ENCODE measurements around the gene USP30.
"Not testable (repeated sequence)": the region's sequence is repeated elsewhere in the genome, so short reads cannot be mapped to it uniquely, and the experiment has no call there.

Gene USP30

DNA sequence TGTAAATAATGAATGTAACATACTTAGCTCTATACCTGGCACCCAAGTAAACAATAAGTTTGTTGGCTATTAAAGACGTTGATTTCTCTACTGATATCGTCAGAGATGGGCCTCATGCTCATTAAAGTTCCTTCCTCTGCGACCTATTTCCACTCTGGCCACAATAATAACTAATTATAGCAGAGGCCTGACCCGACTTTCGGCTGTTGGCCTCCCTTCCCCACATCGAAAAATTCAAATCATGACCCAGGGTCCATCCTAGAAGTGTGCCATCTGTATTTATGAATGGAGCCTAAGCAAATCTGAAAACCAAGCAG lies 321 bp upstream of the USP30 start:
- no peak for DNase-seq (ENCODE audit: low read depth in 2 of 2)

DNA sequence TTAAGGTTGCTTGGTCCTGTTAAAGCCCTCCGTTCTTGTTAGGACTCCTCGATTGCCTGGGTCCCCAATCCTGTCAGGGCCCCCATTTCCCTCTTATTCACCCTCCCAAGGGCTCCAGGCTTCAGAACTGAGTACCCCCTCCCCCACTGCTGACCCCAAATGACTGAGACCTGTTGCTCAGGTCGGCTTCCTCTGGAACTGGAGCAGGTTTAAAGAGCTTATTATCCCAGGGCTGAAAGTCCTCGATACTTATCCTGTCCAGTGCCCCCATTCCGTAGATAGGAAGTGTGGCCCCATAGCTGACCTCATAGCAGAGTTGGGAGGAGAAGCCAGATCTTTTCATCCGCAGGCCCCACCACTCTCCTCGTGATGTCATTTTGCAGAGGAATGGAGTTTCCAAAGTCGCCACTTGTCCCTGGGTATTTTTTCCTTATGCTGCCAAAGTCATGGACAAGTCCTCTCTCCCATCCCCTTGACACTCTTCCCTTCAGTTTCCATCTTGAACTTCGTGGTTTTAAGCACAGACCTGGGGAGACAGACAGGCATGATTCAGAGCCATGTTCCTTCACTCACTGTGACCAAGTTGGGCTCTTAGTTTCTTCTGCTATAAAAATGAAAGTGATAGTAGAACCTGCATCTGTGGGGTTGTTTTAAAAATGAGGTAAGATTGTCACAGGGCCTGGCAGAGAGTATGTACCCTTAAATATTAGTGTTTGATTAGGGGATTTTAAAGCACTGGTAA lies 1.2 kb downstream of the USP30 start:
- peak in 1 of 2 donors; percentile 2 for DNase-seq (ENCODE audit: low read depth in 2 of 2)

DNA sequence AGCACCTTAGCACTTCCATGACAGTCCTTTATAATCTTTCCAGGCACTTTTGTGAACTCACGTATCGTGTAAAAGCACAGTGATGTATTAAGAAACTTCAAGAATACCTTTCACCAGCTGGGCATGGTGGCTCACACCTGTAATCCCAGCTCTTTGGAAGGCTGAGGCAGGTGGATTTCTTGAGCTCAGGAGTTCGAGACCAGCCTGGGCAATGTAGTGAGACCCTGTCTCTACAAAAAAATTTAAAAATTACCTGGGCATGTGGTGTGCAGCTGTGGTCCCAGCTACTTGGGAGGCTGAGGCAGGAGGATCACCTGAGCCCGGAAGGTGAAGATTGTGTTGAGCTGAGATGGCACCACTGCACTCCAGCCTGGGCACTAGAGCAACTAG lies 1.7 kb downstream of the USP30 start:
- DNase-seq (ENCODE audit: low read depth in 2 of 2) = not testable (repeated sequence)

DNA sequence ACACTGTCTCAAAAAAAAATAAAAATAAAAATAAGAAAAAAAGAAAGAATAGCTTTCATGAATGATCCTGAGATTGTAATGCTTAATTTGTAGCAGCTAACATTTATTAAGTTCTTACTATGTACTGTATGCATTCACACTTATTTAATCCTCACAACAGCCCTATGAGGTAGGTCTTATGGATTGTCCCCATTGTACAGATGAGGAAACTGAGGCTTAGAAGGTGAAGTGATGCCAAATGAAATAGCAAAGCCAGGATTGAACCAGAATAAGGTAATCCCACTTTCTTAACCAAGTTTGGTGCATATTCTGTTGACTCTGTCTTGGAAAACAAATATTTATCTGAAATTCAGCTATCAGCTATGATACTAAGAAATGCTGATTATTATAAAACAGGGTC lies 2.1 kb downstream of the USP30 start:
- DNase-seq (ENCODE audit: low read depth in 2 of 2) = no peak

DNA sequence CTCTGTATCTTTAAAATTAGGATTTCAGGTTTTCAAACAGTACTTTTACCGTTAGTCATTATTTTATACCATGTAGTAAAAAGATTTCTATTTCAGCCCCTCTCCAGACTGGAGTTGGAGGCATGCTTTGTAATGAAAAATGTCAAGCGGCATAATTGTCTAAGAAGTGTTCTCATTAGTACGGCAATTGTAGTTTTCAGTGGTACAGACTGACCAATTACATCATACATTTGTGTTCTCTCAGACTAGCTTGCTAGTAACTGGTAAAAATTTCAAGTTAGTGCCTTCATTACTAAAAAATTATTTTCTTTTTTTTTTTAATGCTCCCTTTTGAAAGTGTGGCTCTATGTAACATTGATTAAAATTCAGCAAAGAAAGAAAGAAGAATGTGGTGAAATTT lies 4.5 kb downstream of the USP30 start:
- DNase-seq (ENCODE audit: low read depth in 2 of 2) = no peak

DNA sequence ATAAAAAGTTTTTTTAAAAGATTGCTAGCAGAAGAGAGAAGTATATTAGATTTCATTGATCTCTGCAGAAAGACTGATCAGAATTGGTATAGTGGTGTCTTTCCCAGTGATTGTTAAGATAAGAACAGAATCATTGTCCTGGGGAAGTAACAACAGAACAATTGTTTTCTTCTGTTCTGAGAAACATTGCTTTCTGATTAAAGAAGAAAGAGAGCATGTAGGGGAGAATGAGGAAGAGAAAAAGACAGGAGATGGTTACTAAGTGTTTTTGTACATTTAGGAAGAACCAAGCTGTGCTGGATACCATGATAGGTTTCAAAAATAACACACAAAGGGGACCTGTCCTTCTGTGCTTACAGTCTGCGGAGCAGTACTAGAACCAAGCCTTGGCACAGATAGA lies 5.0 kb downstream of the USP30 start:
- DNase-seq (ENCODE audit: low read depth in 2 of 2) = no peak

DNA sequence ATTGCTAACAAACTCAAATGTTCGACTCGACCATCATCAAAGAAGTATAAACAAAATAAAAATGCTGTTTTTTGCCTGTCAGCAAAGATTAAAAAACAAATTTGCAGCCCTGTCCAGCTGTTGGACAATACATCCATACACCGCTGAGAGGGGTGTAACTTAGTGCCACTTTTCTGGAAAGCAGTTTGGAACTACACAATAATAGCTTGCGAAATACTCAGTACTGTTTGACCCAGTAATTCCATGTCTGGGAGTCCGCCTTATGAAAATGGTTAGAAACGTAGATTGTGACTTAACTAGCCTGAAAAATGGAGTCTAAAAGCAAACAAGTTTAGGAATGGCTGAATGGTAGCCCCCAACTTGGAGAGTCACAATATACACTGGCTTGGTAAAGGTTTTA lies 6.4 kb downstream of the USP30 start:
- DNase-seq (ENCODE audit: low read depth in 2 of 2) = no peak

DNA sequence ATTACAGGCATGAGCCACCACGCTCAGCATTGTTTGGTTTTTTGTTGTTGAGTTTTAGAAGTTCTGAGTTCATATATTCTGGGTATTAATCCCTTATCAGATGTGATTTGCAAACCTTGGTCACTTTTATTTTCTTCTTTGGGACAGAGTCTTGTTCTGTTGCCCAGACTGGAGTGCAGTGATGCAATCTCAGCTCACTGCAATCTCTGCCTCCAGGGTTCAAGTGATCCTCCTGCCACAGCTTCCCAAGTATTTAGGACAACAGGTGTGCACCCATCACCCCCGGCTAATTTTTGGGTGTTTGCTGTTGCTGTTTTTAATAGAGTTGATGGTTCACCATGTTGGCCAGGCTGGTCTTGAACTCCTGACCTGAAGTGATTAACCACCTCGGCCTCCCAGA lies 11.8 kb downstream of the USP30 start:
- no peak for DNase-seq (ENCODE audit: low read depth in 2 of 2)

DNA sequence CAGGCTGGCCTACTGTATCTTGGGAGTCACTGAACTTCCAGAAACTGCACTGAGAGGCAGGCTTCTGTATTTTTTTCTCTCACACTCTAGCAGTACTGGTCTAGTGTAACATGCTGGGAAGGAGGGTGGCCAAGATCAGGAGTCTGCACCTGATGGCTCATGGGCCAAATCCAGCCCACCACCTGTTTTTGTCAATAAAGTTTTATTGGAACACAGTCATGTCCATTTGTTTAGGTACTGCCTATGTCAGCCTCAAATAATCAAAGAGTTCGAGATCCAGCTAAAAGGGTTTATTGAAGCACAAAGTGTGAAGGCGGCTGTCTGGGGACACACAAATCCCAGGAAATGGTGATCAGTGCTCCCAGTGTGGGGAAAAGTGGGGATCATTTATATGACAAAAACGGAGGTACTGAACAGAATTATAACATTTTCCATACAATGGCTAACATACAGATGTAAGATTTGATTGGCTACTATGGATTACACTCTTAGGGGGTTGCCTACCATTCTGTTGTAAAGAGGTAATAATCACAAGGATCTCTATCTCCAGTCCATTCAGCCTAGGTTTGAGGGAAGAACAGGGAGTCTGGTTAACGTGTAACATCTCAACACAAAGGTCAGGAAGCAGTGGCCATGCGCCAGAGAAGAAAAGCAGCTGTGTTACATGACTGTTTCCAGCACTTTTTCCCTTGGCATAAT lies 12.9 kb downstream of the USP30 start:
- DNase-seq (ENCODE audit: low read depth in 2 of 2) = no peak

DNA sequence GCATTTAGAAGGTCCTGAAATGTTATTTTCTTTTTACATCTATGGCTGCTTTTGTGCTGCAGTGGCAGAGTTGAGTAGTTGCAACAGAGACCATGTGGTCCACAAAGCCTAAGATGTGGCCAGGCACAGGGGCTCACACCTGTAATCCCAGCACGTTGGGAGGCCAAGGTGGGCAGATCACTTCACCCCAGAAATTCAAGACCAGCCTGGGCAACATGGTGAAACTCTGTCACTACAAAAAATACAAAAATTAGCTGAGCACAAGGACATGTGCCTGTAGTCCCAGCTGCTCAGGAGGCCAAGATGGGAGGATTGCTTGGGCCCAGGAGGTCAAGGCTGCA lies 13.4 kb downstream of the USP30 start:
- DNase-seq (ENCODE audit: low read depth in 2 of 2) = no peak

DNA sequence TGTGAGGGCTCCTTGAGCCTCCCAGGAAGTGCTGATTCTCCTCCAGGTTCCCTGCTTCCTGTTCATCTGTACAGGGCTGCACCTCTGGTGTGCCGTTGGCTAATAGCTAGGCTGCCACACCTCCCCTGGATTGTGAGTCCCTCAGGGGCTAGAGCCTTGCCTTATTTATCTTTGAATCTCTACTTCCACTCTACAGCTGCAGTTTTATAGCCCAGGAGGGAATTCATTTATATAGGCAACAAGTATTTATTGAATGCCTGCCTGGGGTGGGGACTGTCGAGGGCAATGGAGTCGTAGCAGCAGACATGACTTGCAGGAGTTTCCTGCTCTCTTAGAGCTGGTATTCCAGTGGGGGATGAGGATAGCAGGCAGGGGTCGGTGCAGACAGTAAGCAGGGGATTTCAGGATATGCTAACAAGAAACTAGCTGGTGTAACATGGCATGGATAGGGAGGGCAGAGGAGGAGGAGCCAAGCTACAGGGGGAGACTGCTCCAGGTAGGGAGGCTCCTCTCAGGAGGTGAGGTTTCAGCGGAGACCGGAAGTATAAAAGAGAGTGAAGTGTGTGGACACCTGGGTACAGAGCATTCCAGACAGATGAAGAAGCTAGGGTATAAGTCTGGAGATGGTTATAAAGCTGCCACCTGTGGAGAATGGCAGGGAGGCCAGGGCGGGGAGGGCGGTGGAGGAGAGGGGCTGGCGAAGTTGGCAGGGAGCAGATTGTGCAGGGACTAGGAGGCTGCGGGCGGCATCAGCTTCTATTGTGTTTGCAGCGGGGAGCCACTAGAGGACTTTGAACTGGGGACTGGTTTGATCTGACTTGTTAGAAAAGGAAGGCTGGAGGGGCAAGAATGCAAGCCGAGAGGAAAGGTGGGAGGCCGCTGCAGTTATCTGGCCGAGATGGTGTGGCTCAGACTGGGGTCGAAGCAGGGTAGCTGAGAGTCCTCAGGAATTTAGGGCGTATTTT lies 17.2 kb downstream of the USP30 start:
- DNase-seq (ENCODE audit: low read depth in 2 of 2) = no peak

DNA sequence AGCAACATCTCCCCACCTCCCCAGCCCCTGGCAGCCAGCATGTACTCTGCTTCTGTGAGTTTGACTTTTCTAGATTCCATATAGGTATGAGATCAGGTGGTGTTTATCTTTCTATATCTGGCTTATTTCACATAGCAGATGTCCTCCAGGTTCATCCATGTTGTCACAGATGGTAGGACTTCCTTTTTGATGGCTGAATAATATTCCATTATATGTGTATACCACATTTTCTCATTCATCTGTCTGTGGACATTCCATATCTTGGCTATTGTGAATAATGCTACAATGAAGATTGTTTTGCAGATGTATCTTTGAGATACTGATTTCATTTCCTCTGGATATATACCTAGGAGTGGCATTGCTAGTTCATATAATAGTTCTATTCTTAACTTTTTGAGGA lies 22.5 kb downstream of the USP30 start:
- no peak for DNase-seq (ENCODE audit: low read depth in 2 of 2)

DNA sequence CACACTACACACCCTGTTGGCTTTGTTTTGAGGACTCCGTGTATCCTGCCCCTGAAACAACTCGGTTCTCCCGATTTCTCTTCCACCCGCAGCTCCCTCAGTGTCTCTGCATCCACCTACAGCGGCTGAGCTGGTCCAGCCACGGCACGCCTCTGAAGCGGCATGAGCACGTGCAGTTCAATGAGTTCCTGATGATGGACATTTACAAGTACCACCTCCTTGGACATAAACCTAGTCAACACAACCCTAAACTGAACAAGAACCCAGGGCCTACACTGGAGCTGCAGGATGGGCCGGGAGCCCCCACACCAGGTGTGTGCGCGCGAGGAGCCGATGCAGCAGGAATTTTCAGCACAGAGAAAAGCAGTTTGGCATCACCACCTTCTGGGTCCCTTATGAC lies 30.4 kb downstream of the USP30 start:
- no peak for DNase-seq (ENCODE audit: low read depth in 2 of 2)

DNA sequence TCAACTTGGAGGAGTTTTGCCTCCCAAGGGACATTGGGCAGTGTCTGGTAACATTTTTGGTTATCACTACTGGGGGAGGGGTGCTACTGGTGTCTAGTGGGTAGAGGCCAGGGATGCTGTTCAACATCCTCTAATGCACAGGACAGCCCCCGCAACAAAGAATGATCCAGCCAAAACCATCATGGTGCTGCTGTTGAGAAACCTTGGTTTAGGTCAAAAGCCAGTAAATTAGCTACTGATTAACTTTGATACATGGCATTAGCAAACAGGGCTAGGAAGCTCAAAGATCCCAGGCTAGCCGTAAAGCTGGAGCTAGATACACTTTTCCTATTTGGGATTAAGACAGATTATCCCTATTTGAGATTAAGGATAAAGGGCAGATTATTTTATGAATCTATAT lies 32.0 kb downstream of the USP30 start:
- no peak for DNase-seq (ENCODE audit: low read depth in 2 of 2)

DNA sequence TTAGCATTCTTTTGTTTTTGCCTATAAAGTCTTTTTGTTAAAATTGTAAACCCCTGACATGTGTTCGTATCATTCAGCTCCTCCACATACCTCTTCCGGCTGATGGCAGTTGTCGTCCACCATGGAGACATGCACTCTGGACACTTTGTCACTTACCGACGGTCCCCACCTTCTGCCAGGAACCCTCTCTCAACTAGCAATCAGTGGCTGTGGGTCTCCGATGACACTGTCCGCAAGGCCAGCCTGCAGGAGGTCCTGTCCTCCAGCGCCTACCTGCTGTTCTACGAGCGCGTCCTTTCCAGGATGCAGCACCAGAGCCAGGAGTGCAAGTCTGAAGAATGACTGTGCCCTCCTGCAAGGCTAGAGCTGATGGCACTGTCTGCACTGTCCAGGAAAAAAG lies 33.2 kb downstream of the USP30 start:
- DNase-seq (ENCODE audit: low read depth in 2 of 2) = no peak

DNA sequence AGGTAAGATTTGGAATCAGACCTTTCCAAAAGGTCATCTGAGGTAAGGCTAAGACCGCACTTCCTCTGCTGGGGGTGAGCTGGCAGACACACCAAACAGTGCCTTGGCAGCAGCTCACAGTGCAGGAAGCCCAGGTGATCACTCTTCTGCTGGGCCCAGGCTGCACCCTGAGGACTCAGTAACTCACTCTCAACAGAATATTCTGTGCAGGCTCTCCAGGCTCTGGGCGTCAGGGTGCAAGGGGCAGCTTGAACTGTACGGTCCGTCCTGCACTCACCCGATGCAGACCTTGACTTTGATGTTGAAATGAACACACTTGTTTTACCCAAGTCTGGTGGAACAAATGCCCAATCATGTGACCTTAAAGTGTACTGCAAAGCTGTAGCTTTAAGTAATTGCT lies 34.9 kb downstream of the USP30 start:
- DNase-seq (ENCODE audit: low read depth in 2 of 2) = no peak

DNA sequence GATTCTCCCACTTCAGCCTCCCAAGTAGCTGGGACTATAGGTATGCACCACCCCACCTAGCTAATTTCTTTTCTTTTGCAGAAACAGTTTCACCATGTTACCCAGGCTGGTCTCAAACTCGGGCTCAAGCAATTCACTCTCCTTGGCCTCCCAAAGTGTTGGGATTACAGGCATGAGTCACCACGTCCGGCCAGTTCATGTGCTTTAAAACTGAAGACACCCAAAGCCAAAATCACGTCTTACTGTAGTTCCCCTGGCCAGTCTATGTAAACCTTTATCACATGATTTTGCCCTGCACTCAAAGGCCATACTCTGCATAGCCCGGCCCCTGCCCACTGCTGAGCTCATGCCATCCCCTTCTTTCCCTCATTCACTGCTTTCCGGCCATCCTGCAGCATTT lies 36.4 kb downstream of the USP30 start:
- DNase-seq (ENCODE audit: low read depth in 2 of 2) = no peak

DNA sequence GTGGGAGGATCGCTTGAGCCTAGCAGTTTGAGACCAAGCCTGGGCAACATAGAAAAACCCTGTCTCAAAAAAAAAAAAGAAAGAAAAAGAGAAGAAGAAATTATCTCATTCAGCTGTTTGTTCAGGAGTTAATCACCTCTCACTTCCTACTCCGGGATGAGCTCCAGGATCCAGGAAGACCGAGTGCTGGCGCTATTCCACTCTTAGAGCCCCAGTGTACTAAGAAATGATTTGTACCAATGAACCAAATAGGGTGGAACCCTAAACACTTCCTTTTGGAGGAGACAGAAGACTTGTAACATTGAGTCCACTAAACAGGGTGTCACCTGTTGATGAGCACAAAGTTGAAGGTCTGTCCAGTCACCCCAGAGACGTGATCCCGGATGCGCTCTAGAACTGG lies 37.3 kb downstream of the USP30 start:
- no peak for DNase-seq (ENCODE audit: low read depth in 2 of 2)

DNA sequence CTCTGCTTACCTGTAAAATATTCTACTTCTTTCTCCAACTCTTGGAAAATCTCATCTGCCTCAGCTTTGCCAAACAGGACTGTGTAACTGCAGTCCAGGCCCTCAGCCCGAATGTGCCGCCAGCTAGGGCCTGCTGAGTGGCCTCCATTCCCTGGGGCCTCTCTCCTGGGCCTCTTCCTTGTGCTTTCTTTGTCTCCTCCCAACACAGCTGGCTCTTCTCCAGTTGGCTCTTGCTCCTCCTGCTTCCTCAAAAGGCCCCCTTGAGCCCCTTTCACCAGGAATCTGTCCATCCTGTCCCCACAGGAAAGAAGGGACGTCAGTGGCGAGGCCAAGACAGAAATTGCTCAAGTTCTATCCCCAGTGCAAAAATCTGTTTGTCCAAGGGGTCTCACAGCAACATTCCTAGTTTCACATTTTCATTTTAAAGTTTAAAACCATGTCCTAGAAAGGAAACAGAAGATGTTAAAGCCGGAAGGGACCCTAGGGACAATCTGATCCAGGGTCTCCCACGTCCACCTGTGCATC lies 40.2 kb downstream of the USP30 start:
- DNase-seq (ENCODE audit: low read depth in 2 of 2) = no peak

DNA sequence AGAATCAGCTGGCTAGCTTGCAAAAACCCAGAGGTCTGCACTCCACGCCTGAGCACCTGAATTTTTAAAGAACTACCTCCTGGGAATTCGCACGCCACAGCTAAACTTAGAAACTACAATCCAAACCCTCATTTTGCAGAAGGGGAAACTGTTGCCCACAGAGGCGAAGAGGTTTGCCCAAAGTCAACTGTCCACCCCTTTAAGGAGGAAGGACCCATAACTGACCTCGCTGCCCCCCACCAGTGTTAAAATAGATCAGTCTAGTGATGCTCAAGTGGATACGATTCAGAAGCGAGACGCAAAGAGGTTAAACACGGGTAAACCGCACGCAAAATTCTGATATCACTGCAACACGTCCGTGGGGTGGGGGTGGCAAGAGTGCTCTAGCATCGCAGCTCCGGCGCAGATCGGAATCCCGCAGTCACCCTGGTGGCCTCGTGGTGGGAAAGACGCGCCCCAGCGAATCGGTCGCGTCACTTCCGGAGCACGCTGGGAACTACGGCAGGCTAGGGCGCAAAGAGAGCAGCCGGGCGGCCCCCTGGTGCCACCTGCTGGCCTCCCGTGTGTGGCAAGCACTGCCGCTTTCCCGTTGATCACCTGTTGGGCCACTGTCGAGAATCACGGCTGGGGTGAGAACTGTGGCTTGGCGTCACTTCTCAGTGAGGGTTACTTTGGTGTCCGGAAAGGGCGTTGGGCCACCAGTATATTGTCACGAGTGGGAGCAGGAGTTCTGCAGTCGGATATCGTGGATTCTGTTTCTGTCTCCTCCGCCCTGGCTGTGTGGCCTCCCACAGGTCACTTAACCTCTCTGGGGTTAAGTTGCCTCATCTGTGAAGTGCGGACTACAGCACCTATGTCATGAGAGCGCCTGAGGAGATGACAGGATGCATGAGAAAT lies 40.9 kb downstream of the USP30 start, which contains the start of gene ALKBH2:
ALKBH2 (minus strand) TSS at position 451 of the 897 bp plus-strand sequence. CDS start 686 bp downstream, outside the sequence.
- peak; percentile 89 to 91 for DNase-seq (ENCODE audit: low read depth in 2 of 2)

DNA sequence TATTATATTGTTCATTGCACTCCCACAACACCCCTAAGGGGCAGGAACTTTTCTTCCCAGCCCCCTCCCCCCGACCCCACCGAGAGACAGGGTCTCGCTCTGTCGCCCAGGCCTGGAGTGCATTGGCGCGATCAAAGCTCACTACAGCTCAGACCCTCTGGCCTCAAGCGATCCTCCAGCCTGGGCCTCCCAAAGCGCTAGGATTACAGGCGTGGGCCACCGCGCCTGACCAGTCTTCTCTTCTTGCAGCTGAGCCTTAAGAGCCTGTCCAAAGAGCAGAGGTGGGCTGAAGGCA lies 44.7 kb downstream of the USP30 start:
- DNase-seq (ENCODE audit: low read depth in 2 of 2) = no peak
